ENCODE data around the gene RPEL1. TPM values are rescaled to one million over a fixed set of nuclear protein-coding genes. Genes with fewer than 3 reads are reported as not detected.

RPEL1 gene
- total and polyA plus RNA-seq, 2 of the 8 experiments (the other 6 are each of a cell fraction or from before 2014, with no cell fraction given), result 0.12 TPM; not detected in 1

- TF ChIP-seq CHD7 (IDR thresholded peaks at IDR 0.05; ENCODE audit: insufficient replicate concordance, low read length) (peak; percentile 58), USF2 (IDR thresholded peaks at IDR 0.05; ENCODE audit: low read length) (no peak), TAF7 (optimal IDR thresholded peaks at IDR 0.05; ENCODE audit: borderline replicate concordance, low read depth, low read length) (no peak), SUZ12 (IDR thresholded peaks at IDR 0.05; ENCODE audit: low read length) (no peak), EGR1 (IDR thresholded peaks at IDR 0.05; ENCODE audit: borderline replicate concordance, low read depth, low read length) (no peak), RAD21 (IDR thresholded peaks at IDR 0.05 in 1 of 2, conservative IDR thresholded peaks at IDR 0.05 in 1 of 2; ENCODE audit: low read depth in 2 of 2, low read length in 2 of 2) (peak in 1 of 2 experiments; percentile 1; a peak in 1 of 4 replicates), EZH2 (IDR thresholded peaks at IDR 0.05; ENCODE audit: low read depth, low read length, severe bottlenecking) (no peak), CREB1 (IDR thresholded peaks at IDR 0.05) (no peak), SP1 (IDR thresholded peaks at IDR 0.05; ENCODE audit: low read depth, low read length) (peak; percentile 72), BACH1 (IDR thresholded peaks at IDR 0.05; ENCODE audit: low read length) (0 out of 2 replicates have a peak, but pooled peaks have one; percentile 24)
Measured at GRCh38 chr10:103231047-103231551, 14.6 kb upstream of the RPEL1 start (continued).
